ENCODE results near the gene BMAL1. TPM values are rescaled to one million over a fixed set of nuclear protein-coding genes. Genes with fewer than 3 reads are reported as not detected.

Gene BMAL1
- total RNA-seq, 1 experiment from 2014 or later, result 3.3 TPM

- no peak overlapping the region for H3K4me2 ChIP-seq (ENCODE audit: insufficient read depth, insufficient read length, low read length)
- no peaks in the 10 kb centered on the region for H3K9me3 Mint-ChIP-seq
- H2BK12ac ChIP-seq (ENCODE audit: insufficient read length, low read depth, low read length), result no peak overlapping the region
- H2BK120ac ChIP-seq (ENCODE audit: low read depth, low read length, poor library complexity, severe bottlenecking), result no peak overlapping the region
- WGBS (ENCODE audit: extremely low coverage, insufficient read length, low lambda C conversion rate), result no CpG with 5 or more reads among the region's 5 CpGs
- no peak overlapping the region for H3K18ac ChIP-seq (ENCODE audit: insufficient read length, low read depth, low read length)
- no peak overlapping the region for H2BK5ac ChIP-seq (ENCODE audit: insufficient read length, low read length)
- no peak overlapping the region for H3K23ac ChIP-seq (ENCODE audit: insufficient read length, low read depth, low read length)
- H3K4me3 Mint-ChIP-seq, result no peak overlapping the region
- no peaks in the 10 kb centered on the region for H3K23me2 ChIP-seq (ENCODE audit: insufficient read length, low read depth, low read length, poor library complexity, severe bottlenecking)
- no peaks in the 10 kb centered on the region for H3K4me1 ChIP-seq (ENCODE audit: insufficient read depth, low read length)
- no peaks in the 10 kb centered on the region for H3K36me3 Mint-ChIP-seq (ENCODE audit: insufficient read depth in 1 of 3, low read depth in 3 of 3)
- H2AK5ac ChIP-seq (ENCODE audit: insufficient read length, low read length), result no peak overlapping the region
- no peaks in the 10 kb centered on the region for H3K27me3 ChIP-seq (ENCODE audit: insufficient read depth, low read length)
- H2BK15ac ChIP-seq (ENCODE audit: low read depth, low read length), result no peak overlapping the region
- H3K27ac Mint-ChIP-seq, result no peak overlapping the region
- no peak overlapping the region for H3K56ac ChIP-seq (ENCODE audit: insufficient read length, low read depth, low read length)
- DNase-seq, result no peak
- no peak overlapping the region for H4K5ac ChIP-seq (ENCODE audit: insufficient read length, low read depth, low read length)
- no peaks in the 10 kb centered on the region for H3K79me1 ChIP-seq (ENCODE audit: insufficient read depth, low read depth, low read length, poor library complexity, severe bottlenecking)
- no peak for TF ChIP-seq CTCF (conservative IDR thresholded peaks at IDR 0.05)
- H4K91ac ChIP-seq (ENCODE audit: insufficient read length, low read depth, low read length), result no peak overlapping the region
- no peak overlapping the region for H4K8ac ChIP-seq (replicated peaks; ENCODE audit: insufficient read length, low read depth, low read length)
- no peak overlapping the region for H3K9ac ChIP-seq (ENCODE audit: extremely low read depth, insufficient read length, low read length)
- H4K20me1 ChIP-seq (ENCODE audit: control insufficient read depth, insufficient read depth, insufficient read length), result no peaks in the 10 kb centered on the region
- no peak overlapping the region for H2BK20ac ChIP-seq (ENCODE audit: low read depth, low read length, poor library complexity, severe bottlenecking)
- H3T11ph ChIP-seq (ENCODE audit: low read length), result no peak overlapping the region
- H3K27me3 Mint-ChIP-seq (ENCODE audit: low read depth), result no peaks in the 10 kb centered on the region
- no peak overlapping the region for H3K14ac ChIP-seq (ENCODE audit: insufficient read depth, low read length)
- no peaks in the 10 kb centered on the region for H3K9me3 ChIP-seq (ENCODE audit: control insufficient read depth, low read depth, low read length)
- H2AFZ ChIP-seq (ENCODE audit: low read length), result no peak overlapping the region
- H3K27ac ChIP-seq (ENCODE audit: insufficient read length, low read depth, low read length), result no peak overlapping the region
- no peak overlapping the region for H3K4ac ChIP-seq (ENCODE audit: low read depth, low read length)
- peaks cover 7 to 8% of the 10 kb centered on the region in 2 experiments for H3K4me1 Mint-ChIP-seq
- no peaks in the 10 kb centered on the region for H3K79me2 ChIP-seq (ENCODE audit: insufficient read depth, low read length)
These were observed 98.8 kb downstream of the BMAL1 start for GRCh38 chr11:13376402-13376801.
